NCI-H1105 (cell line): ENCODE measurements around the gene SLC16A14.

Experiments used
- DNase-seq: peaks from one replicate; lab custom pipeline; 2025; lab: John Stamatoyannopoulos, UW

SLC16A14 gene

DNA sequence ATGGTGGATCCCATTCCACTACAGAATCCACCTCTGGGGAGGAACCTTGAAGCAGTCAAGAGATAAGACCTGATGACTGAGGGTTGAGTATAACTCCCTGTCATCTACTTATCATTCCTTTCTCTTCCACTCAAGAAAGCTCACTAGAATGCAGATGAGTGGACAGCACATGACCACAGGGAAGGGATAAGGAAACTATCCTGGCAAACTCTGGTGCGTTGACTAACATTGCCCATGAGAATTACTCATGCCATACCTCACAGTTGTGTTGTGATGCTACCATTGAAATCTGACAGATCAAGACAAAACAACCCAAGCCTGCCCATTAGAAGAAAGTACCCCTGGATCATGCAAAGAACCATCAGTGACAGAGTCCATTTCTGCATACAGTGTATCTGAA, 26.5 kb downstream of the SLC16A14 start:
- no peak for DNase-seq

DNA sequence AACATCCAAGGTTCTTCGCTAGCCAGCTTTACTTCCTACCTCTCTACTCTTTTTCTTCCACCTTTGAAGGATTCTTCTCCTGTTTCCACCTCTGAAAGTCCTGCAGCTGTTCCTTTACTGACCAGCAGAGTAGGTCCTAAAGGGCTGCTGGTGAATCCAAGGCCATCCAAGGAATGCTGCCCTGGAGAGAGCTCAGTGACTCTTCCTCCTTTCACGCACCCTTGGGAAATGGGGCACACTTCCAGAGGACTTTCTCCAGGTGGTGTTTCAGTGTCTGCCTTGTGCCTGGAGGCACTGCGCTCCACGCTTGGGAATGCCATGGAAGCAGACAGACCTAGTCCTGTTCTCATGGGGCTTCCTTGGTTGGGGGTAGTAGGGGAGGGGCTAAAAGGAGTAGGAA, 45.4 kb downstream of the SLC16A14 start:
- no peak for DNase-seq

DNA sequence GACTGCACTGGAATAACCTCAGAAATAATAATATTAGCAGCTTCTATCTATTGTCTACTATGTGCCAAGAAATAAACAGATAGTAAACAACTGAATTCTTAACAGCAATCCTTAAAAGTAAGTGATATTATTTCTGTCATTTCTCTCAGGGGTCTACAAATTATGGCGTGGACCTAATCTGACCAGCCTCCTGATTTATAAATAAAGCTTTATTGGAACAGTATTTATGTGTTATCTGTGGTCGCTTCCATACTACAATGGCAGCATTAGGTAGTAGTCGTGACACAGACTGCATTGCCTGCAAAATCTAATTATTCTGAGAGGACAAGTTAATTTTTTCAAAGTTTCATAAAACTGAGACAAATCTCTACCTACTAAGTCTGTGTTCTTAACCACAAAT, 49.0 kb downstream of the SLC16A14 start:
- no peak for DNase-seq

DNA sequence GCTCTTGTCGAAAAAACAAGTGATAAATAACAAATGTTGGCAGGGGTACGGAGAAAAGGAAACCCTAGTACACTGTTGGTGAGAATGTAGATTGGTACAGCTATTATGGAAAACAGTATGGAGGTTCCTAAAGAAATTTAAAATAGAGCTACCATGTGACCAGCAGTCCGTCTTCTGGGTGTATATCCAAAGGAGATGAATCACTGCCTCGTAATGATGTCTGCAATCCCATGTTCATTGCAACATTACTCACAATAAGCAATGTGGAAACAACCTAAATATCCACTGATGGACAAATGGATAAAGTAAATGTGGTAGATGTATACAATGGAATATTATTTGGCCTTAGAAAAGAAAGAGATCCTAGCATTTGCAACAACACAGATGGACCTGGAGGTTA, 50.6 kb downstream of the SLC16A14 start:
- DNase-seq, result no peak

DNA sequence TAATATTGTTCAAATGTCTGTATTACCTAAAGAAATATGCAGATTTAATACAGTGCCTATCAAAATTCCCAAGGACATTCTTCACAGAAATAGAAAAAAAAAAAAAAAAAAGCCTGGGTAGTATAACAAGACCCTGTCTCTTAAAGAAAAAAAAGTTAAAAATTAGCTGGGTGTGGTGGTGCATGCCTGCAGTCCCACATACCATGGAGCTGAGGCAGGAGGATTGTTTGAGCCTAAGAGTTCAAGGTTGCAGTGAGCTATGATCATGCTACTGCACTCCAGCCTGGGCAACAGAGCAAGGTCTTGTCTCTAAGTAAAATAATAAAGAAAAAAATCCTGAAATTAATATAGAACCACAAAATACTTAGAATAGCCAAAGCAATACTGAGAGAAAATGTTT, 51.9 kb downstream of the SLC16A14 start:
- DNase-seq, result no peak

DNA sequence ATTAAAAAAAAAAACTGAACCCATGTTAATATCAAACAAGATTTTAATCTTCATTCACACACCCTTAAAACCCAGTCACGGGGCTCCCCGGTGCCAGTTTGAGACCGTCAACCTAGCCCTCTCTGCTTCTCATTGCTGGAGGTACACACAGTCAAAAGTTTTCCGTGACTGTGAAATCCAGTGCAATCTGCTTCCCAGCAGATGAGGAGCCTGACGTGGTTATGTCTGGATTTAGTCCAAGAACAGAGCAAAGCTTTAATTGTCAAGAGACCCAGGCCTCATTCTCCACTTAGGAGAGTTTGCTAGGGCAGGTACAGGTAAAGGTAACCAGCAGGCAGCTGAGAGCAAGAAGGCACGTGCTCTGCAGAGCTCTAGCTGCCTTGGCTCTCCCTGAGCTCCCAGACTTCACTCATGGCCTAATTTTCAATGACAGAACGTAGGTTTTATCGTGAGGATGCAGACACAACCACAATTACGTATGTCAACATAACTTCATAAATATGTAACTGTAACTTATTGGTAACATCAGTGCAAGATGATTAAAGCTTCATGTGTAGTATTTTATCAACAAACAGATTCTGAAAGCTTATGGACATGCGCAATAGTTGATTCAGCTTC, 56.3 kb downstream of the SLC16A14 start:
- no peak for DNase-seq

DNA sequence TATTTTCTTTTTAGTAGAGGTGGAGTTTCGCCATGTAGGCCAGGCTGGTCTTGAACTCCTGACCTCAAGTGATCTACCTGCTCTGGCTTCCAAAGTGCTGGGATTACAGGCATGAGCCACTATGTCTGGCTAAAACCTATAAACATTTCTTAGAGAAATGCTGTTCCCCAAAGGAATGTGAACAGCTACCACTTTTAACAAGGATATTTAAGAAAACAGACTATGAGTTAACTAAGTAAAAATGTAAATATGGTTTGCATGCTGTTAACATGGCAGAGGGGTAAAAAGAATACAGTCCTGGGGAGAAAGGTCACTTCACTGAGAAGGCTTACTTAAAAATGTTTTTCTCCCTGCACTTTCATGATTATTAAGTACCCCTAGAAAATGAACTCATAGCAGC, 57.1 kb downstream of the SLC16A14 start:
- DNase-seq, result no peak

DNA sequence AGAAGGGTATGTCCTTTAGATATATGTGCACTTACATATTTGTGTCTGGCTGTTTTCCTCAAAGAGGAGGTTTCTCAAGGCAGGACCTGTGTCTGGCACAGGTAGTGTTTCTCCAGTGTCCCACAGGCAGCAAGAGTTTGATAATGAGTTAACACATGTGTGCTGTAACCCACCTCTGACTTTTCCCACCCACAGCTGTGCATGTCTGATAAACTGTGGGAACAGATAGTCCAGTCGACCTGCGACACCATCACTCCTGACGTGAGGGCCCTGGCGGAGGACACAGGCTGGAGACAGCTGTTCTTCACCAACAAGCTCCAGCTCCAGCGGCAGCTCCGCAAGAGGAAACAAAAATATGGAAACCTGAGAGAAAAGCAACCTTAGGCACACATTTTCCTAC, 58.2 kb downstream of the SLC16A14 start:
- no peak for DNase-seq

DNA sequence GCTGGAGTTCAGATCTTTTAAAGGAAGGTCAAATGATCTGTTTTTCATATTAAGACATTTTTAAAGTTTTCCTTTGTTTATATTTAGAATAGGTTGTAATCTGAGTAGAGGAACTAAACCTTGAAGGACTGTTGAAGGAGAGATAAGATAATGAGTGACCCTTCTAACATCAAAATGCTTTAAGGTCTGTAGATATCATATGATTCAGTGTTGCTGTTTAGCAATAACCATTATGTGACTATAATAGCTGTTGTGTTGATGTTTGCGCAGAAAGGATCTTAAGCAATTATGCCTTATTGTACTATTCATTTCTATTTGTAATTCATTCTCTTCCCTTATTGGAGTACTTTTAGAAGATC, 60.0 kb downstream of the SLC16A14 start:
- no peak for DNase-seq

DNA sequence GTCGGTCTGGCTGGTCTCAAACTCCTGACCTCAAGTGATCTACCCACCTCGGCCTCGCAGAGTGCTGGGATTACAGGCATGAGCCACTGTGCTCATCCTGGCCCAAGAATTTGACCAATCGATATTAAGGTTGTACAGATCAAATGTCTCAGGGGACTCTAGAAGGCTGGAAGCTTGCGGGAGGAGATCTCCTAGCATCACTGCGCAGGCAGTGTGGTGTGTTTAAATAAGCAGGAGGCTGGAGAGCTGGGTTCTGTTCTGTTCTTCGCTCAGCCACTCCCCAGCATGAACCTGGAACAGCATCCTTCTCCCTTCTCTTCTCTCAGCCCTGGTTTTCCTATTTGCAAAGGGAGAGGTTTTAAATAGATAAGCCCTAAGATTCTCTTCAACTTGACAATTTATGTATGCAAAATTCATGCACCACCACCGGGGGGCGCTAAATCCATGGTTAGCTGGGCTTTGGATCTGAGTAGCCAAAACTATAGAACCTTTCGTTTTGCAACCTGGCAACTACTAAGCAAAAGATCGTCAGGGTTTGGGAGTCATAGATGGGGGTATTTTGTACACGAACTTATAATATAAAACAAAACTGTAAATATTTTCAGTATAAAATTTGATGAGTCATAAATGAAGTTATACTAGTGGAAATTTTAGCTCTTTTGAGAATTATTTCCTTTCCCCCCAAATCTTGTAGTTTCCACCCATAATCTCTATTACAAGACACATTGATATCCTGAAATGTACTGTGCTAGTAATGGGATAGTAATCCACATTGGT, 60.6 kb downstream of the SLC16A14 start:
- DNase-seq, result peak; percentile 14

DNA sequence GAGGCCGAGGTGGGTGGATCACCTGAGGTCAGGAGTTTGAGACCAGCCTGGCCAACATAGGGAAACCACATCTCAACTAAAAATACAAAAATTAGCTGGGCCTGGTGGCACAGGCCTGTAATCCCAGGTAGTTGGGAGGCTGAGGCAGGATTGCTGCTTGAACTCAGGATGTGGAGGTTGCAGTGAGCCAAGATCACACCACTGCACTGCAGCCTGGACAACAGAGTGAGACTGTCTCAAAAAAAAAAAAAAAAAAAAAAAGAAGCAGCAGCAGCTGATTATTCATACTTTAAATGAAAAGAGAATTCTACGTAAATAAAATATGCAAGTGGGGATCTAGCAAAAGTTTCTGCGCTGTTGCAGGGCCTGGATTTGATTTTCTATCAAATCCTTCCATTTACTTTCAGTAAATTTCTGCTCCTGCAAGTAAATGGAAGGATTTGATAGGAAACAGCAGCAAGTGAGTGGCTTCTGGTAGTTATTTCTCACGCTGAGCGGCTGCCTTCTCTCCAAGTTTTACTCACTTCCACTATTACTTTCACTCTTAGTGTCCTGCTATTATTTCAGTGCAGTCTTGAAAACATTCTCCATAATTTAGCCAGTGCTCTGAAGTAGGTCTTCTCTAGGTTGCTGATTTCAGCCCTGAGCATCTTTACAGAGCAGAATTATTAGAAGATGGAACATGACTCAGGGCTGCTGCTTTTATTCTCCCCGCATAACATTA, 68.4 kb downstream of the SLC16A14 start:
- DNase-seq, result no peak

DNA sequence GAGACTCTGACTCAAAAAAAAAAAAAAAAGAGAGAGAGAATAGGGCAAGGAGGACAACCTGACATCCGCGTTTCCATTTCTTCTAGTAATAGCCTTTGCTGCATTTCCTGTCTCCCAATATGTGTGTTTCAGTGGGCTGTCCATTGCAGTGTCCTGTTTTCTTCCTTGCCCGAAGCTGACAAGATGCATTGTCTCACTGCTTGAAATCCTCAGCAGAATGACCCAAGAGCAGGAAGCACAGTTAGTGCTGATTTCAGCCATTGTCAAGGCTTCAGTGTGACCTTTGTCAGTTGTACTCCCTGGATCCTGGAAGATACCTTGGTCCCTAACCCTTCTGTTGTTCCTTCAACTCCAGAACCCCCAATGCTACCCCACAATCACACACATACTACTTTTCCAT, 71.2 kb downstream of the SLC16A14 start:
- DNase-seq, result no peak

DNA sequence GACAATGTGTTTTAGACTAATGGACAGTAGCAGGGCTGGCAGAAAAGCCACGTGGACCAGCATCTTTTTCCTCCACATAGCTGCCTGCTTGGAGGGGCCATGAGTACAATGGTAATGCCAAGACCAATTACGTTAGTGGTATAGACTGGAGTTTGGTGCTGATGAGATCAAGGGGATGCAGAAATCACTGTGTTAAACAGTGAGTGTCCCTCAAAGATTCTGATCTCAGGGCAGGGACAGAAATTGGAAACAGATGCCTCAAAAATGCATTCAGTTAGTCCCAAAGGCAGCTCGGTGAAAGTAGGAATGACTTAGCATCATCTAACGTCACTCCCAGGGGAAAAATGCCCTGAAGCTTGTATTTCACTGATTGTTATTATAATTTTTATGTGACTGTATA, 72.4 kb downstream of the SLC16A14 start:
- DNase-seq, result no peak

DNA sequence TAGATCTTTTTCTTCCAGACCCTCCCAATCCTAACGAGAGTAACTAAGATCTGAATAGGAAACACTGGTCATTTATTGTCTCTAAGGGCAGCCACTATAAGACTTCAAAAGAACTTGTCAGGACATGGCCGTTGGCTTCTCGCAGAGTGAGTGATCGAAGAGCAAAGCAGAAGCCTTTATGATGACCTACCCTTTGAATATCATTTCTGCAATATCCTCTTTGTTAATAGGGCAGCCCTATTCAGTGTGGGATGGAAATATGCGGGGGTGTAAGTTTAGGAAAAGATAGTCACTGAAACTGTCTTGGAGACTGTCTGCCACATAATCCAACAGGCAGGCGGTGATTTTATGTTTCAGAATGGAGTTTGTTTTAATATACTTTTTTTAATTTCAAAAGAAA, 75.5 kb downstream of the SLC16A14 start:
- DNase-seq, result no peak
